NCI-H2081 treated with DMSO at 0.1 percent for 48 hours (cell line): ENCODE results near the gene PSTPIP1.

Source experiments
- DNase-seq: peaks from one replicate; lab custom pipeline; 2025; lab: John Stamatoyannopoulos, UW

PSTPIP1 gene

DNA sequence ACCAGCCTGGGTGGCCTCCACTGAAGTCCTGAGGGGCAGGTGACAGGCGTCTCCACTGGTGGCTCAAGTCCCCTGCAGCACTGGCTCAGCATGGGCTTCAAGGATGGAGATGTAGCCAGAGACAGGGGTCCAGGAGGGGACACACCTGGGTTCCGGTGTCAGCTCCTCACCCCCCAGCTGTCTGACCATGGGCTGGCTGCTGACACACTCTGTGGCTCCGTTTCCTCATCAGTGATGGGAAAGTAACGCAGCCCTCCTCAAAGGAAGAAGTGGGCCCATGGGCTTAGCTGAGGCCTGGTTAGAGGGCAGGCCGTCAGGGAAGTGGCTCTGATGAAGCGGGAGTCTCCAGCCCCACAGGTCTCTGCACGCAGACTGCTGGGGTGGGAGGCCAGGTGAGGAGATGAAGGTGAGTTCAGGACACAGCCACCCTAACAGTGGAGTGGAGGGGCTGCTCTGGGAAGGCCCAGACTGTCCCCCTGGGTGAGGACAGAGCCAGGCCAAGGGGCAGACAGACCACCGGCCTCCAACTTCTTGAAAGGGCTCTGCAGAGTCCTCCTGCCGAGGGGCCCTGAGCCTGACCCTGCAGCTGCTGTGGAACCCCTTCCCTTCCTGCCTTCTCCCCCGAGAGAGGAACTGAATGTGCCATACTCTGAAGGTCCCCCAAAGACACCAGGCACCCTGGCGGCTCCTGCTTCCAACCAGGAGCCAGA is 24.0 kb downstream of the PSTPIP1 start:
- DNase-seq, result no peak

DNA sequence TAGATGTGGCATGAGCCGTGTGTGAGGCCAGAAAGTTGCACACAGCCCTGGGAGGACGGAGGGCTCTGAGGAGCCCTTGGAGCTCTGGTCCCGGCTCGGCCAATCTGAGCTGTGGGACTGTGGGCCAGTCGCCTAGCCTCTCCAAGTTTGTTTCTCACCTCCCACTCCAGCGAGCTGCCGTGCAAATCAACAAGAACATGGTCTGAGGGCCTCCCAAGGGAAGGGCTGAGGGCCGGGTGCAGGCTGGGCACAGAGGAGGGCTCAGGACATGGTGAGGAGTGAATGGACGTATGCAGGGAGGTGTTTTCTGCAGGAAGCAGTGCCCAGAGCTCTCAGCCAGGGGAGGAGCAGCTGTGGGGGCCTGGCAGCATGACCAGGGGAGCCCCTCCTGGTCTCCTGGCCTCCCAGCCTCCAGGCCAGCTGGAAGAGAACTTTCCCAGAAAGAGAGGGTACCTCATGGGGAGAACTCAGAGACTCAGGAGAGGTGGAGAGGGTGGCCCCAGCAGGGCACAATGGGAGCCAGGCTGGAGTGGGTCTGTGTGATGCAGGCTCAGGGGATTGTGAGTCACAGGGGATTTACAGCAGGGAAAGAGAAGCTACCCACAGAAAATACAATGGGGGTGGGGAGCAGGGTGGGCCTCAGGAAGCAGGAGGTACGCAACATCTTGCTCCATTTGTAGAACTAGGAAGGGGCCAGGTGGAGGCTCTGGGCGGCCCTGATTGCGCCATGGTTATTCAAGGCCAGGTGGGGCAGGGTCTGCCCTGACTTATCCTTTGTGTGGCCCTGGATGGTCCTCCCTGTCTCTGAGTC is 24.8 kb downstream of the PSTPIP1 start:
- no peak for DNase-seq

DNA sequence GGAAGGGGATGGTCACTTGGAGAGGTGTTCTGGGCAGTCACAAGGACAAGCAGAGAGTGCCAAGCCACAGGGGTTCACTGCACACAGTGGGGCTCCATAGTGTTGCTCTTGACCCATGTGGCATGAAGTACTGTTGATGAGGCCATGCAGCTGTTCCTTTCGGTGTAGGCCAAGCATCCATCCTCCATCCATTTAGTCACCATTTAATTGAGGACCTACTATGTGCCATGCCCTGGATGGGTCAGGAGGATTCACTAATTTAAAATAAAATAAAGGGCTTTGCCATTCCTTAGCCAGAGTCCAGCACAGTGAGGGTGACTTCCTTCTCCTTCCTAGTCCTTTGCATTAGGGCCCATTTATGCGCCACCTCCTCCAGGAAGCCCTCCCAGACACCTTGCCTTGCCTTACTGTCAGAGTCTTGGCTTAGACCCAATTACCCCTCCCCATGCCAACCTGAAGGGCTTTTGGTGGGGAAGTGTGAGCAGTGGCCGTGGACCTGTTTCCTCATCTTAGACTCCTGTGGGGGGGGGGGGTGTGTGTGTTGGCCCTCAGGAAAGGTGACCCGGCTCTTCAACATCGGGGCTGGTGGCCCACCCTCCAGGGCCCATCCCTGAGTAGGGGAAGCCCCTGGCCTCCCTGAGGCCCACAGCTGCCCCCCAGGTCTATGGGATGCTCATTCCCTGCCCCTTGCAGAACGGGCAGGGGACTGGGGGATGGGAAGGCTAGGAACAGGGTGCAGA is 25.6 kb downstream of the PSTPIP1 start:
- DNase-seq, result no peak

DNA sequence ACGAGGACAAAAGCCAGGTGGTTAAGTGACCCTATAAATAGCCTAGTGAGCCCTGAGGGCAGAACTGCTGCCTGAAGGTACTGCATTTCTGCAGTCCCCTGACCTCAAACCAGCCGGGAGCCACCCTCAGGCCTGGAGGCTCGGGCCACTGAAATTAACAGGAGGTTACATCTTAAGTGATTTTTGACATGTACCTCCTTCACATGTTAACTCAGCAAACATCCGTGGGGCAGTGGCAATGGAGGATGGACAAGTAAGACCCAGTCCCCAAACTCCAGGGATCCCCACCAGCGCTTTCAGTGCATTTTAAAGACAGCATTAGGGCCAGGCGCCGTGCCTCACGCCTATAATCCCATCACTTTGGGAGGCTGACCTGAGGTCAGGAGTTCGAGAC is 26.2 kb downstream of the PSTPIP1 start:
- DNase-seq, result no peak

DNA sequence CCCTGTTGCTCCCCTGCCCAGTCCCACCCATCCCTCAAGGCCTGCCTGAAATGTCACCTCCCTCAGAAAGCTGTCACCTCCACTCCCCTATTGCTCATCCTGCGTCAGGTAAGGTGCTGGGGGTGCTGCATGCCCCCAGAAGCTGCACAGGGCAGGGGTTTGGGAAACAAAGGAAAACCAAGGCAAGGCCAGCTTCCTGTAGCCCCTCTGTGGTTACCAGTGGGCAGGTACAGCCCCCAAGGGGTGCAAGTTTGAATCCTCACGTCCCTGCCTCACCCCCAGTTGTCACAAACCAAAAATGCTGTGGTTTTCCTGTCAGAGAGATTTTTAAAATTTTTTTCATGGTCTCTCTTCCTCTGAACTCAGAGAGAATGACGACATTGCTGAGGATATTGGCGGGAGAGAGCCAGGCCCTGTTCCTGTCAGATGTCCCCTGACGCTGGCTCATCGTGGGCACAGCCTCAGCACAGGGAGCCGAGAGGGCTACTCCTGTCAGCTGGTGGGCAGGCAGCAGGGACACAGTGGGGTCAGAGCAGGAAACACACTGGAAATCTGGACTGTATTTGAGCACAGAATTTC is 27.0 kb downstream of the PSTPIP1 start:
- no peak for DNase-seq

DNA sequence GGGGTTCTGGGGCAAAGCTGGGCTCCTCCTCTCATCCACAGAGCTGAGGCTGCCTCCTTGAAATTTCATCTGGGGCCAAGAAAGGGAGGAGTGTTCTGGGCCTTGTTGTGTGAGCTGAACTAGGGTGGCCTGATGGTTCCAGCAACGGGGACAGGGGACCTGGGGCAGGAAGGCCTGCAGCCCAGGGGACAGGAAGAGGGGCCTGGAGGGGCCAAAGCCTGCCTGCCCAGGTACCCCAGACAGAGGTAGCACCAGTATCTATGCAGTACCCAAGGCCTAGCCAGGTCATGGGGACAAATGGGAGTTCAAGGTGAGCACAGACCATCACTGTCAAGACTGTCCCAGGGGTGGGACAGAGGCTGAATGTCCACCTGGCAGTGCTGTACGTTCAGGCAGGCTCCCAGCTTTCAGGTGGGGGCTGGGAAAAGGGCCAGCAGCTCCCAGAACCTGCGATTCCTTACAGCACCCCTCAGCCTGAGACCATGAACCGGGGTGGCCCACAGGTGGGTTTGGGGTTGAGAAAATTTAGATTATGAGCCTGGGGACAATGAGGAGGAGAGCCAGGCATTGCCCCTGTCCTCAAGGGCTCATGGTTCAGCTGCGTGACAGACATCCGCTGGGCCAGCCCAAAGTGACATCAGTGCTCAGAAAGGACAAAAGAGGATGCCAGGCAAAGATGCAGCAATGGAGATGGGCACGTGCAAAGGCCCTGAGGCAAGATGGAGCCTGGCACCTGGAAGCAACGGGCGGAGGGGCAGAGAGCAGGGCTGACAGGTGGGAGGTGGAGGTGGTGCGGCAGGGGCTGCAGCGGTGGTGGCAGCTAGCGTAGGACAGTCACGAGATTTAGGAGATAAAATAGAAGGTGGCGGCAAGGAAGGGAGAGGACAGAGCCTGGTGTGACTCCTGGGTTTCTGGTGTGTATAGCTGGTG is 28.0 kb downstream of the PSTPIP1 start:
- no peak for DNase-seq

DNA sequence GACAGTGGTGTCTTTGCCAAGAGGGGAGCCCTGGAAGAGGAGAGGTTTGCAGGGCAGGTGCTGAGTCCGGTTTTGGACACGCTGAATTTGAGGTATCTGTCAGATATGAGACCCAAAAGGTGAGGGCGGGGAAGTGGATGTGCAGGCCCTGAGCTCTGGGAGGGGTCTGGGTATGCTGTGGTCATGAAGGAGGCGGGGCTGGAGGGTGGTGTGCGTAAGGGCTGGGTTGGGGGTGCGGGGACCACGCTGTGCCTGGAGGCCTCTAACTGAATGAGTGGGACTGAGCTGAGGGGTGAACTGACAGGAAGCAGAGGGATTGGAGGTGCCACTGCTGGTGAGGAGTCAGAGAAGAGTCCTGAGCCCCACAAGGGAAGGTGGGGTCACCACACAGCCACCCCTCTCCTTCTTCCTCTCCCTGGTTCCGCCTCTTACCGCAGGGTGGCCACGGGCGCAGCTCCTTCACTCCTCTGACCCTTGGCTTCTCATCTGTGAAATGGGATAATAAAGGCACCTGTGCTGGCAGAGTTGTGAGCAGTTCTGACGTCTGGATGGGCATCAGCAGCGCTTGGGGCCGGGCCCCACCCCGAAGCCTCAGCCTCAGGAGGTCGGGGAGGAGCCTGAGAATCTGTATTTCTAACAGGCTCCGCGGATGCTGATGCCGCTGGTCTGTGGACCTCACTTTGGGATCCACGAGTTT is 28.8 kb downstream of the PSTPIP1 start:
- DNase-seq, result no peak

DNA sequence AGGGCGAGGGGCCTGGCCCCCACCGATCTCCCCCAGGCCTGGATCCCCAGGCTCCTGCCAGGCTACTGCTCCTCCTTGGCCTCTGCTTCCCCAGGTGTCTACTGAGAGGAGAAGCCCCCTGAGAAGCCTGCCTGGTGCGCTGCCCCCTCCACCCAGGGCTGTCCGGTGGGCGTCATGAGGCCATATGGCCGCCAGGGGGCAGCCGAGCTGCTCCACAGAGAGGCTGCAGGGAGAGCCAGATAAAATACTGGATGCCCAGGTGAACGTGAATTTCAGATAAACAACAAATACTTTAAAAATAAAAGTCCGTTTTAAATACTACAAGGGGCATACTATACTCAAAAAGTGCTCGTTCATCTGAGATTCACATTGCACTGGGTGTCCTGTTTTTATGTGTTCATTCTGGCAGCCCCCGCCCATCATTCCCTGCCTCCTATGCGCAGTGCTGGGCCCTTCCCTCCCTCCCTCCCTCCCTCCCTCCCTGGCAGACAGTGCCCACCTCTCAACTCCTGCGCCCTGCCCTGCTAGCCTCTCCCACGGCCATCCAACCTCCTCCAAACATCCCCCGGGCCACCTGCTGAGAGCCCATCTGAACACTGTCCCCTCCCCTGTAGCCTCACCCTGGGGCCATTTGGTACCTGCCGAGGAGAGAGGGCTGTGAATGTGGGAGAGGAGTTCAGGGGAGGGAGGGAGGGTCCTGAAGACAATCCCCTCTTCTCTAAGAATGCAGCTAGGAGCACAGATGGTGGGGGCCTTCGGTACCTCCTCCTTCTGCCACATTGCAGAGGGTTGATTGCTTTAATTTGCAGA is 29.6 kb downstream of the PSTPIP1 start:
- DNase-seq, result no peak

DNA sequence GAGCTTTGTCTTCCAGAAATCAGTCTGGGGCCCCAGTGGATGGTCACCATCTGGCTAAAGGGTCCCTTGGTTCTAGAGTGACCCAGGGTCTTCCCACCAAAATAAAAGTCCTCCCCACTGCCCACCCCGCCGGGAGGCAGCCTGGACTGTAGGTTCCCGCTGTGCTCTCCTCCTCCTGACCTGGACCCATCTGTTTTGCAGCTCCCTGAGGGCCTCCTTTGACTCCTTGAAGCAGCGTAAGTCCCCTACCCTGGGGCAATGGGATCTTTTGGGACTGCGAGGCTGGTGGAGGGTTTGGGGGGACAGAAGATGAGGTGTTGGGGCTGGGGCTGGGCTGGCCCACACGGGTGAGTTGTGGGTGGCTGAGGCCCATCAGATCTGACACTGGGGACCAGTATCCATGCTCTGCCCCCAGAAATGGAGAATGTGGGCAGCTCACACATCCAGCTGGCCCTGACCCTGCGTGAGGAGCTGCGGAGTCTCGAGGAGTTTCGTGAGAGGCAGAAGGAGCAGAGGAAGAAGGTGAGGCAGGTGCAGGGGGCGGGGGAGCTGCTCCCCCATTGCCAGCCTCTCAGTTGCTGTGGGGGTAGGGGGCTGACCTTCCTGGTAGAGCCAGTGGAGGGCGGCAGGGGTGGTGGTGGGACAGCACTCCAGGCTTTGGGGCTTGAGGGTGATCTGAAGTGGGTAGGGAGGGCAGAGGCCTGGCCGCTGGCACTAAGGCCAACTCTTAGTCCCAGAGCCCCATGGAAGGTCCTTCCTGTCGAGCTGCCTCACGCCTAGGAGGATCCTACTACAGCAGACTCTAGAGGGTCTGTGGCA is 30.4 kb downstream of the PSTPIP1 start:
- DNase-seq, result no peak

DNA sequence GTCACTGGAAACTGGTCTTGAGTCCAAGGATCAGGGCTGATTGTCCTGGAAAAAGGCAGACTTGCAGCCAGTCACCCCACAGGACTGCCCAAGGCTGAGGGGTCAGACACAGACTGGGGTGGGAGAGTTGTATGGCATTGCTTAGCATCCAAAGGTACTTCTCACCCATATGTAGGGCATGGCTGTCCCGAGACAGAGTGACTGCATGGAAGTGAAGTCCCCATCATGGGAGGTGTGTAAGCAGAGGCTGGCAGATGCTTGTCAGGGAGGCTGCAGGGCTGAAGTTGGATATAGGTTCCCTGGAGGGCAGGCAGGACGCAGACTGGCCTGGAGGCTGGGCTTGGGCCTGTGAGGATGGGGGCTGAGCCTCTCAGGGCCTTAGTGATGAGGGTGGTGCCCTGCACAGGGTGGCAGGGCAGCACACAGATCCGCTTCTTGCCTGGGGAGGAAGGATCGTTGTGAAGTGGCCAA is 31.1 kb downstream of the PSTPIP1 start:
- DNase-seq, result no peak

DNA sequence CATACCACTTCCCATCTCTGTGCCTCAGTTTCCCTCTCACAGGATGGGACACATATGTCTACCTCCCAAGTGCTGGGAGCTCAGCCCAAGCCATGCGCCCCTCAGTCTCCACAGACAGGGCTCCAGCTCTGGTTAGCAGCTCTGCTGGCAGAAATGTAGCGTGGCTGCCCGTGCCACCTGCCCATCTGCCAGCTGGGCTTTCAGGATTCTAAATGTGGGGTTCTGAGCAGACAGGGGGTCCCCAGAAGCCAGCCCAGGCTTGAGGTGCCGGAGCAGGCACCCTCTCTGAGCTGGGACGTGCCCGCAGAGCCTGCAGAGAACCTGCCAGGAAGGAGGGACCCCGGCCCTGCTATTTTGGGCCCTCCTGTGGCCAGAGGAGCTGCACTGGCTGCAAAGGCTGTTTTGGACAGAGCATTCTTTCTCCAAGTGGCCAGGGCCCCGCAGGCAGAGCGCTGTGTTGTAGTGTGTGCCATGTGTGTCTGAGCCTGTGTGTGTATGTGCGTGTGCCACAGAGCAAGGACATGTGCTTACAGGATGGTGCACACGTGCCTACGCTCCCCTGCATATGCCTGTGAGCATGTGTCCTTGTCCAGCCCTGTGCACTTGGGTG is 31.7 kb downstream of the PSTPIP1 start:
- no peak for DNase-seq

DNA sequence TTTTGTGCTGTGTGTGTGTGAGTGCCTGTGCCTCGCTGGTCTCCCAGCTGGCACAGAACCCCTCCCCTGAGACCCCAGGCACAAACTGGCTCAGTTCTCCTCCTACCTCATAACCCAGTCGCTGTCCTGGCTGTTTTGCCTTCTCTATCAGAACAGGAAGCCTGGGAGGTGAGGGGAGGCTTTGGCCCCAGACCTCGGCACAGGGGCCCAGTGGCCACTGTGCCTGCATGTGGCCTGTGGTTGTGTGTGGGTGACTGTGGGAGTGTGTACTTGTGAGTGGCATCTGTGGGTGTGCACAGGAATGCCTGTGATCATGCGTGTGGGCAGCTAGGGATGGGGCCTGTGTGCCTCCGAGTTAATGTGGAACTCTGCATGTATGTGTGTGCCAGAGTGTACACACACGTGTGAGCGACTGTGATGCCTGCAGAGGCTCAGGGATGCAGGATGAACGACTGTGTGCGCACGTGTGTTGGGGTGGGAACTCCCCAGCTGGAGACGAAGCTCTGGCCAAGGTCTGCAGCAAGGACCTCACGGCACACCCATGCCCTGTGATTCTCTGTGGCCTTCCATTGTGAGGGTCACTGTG is 32.3 kb downstream of the PSTPIP1 start:
- no peak for DNase-seq

DNA sequence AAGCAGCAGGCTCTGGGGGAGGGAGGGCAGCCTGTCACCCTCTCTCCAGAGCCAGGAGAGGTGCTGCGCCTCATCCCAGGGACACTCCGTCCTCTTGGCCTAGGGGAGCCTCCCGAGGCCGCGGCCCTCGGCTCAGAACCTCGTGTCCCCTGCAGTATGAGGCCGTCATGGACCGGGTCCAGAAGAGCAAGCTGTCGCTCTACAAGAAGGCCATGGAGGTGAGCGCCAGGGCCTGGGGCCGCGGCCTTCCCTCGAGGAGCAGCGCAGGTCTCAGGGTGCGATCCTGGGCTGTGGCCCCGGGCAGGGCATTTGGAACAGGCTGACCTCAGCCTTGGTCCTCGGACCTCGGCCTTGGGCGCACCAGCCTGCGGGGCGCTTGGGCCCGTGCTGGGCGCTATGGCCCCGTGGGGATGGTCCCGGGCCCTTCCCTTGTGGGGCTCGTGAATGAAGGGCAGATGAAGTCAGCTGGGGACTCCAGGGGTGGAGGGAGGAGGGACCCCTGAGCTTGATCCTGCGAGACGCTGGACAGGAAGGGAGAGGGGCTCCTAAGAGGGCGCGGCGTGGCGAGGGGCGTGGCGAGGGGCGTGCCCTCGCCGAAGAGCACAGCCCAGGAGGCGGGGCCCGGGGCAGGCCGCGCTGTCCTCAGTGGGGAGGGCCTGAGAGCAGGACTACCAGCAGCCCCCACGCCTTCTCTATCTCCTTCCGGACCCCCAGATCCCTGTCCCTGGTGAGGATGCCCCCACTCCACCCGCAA is 32.9 kb downstream of the PSTPIP1 start:
- no peak for DNase-seq

DNA sequence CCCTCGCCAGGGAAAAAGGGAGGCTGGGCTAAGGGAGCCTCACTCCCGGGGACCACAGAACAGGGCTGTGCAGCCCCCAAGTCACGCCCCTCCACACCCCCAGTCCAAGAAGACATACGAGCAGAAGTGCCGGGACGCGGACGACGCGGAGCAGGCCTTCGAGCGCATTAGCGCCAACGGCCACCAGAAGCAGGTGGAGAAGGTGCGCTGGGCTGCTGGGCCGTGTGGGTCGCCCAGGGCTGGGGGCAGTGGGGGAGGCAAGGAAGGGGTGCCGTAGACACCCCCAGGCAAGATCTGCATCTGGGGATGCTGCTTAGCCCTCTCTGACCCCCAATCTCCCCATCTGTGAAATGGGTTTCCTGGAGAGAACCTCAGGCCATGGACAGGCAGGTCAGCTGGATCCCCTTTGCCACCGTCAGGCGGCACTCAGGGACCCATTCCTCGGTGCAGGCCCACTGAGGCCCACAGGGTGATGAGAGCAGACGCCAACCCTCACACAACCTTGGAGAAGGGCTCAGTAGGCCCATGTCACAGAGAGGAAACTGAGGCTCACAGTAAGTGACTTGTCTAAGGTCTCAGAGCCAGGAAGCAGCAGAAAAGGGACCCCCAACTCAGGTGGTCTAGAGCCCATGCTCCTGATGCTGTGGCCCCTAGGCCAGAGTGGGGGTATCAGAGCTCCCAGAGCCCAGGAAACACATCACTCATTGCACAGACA is 33.7 kb downstream of the PSTPIP1 start:
- no peak for DNase-seq

DNA sequence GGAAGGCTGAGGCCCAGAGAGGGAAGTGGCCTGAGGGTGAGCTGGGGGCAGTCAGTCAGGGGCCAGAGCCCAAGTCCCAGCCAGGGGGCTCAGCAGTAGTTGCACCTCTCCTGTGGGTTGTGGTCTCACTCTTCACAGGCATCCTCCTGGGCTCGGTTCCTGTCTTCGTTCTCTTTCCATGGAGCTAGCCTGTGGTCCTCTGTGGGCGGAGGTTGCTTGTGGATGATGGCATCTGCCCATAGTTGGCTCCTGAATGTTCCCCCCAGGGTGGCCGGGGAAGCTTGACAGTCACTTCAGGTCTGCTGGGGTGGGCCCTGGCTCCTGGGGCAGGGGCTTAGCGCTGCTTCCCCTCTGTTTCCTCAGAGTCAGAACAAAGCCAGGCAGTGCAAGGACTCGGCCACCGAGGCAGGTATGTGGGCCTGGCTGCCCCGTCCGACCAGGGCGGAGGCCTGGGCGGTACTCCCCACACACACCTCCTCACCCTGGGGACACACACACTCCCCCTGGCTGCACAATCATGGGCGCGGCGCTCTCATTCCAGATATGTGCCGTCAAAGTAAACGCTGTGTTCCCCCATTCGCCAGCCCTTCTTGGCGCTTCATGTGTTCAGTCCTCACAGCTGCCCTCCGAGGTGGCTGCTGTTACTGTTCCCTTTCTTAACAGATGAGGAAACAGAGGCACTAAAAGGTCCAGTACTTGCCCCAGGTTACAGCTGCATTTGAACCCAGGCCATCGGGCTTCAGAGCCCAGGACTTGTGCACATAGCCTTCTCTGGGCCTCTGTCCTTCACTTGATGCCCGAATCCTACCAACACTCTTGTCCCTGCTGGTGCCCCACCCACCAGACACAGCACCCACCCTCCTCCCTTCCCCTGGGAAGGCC is 34.5 kb downstream of the PSTPIP1 start:
- DNase-seq, result no peak
